HepG2 (cell line): ENCODE data around the gene PPP2R5C. TPM values are rescaled to one million over a fixed set of nuclear protein-coding genes. Genes with fewer than 3 reads are reported as not detected.

Experiments used
- AGO1 ChIP-seq: fragments of 200-400 bp; formaldehyde crosslinking; IDR thresholded peaks from 2 replicates; pipeline ENCODE4 v1.6.1; 2017; ENCODE audit warnings: mild to moderate bottlenecking, low read depth, low read length, moderate library complexity; ENCODE audit not compliant: poor library complexity, severe bottlenecking
- BCL6 ChIP-seq: IDR thresholded peaks from 2 replicates; pipeline ENCODE4 v1.6.1; 2016; ENCODE audit warnings: missing genetic modification reagents, missing compliant biosample characterization
- CENPT ChIP-seq: sonication (generic); formaldehyde crosslinking; IDR thresholded peaks from 2 replicates; pipeline ENCODE4 v1.8.0; 2022; ENCODE audit warnings: low read depth, mild to moderate bottlenecking, moderate library complexity, missing genetic modification reagents
- HOXA3 ChIP-seq: sonication (generic); formaldehyde crosslinking; IDR thresholded peaks from 2 replicates; pipeline ENCODE4 v1.5.0; 2020; ENCODE audit warnings: missing genetic modification reagents
- NFIB ChIP-seq: sonication (generic); formaldehyde crosslinking; IDR thresholded peaks from 2 replicates; pipeline ENCODE4 v1.9.0; 2021; ENCODE audit warnings: missing genetic modification reagents, mild to moderate bottlenecking, borderline replicate concordance
- ONECUT2 ChIP-seq: sonication (generic); formaldehyde crosslinking; IDR thresholded peaks from 2 replicates; pipeline ENCODE4 v1.4.0; 2020; ENCODE audit warnings: missing genetic modification reagents
- PTBP1 ChIP-seq: fragments of 200-400 bp; formaldehyde crosslinking; IDR thresholded peaks from 2 replicates; pipeline ENCODE4 v1.6.1; 2018; ENCODE audit warnings: low read length, low read depth; ENCODE audit not compliant: poor library complexity, severe bottlenecking
- SIN3B ChIP-seq: fragments of 150-350 bp; IDR thresholded peaks from 2 replicates; pipeline ENCODE4 v1.6.1; 2014; ENCODE audit warnings: low read length
- SRSF1 ChIP-seq: fragments of 200-400 bp; formaldehyde crosslinking; optimal IDR thresholded peaks from 2 replicates; pipeline ENCODE3; 2017; ENCODE audit warnings: mild to moderate bottlenecking, low read depth, low read length, moderate library complexity
- TCF12 ChIP-seq, 2 experiments: fragments of 450-650 bp in 1 of 2; sonication (generic) in 1 of 2; formaldehyde crosslinking in 1 of 2; IDR thresholded peaks; 2 replicates each; pipeline versions ENCODE4 v1.6.1 to v1.8.0; 2017 to 2022; ENCODE audit warnings: antibody characterized with exemption in 1 of 2, mild to moderate bottlenecking in 1 of 2, missing genetic modification reagents in 1 of 2, moderate library complexity in 1 of 2
- ZFP36L1 ChIP-seq: sonication (generic); formaldehyde crosslinking; IDR thresholded peaks from 2 replicates; pipeline ENCODE4 v1.8.0; 2022; ENCODE audit warnings: mild to moderate bottlenecking, missing genetic modification reagents, moderate library complexity
- ZSCAN22 ChIP-seq: sonication (generic); formaldehyde crosslinking; IDR thresholded peaks from 2 replicates; pipeline ENCODE4 v1.4.0; 2020; ENCODE audit warnings: mild to moderate bottlenecking, missing genetic modification reagents
- polyA plus RNA-seq, 8 experiments: library from polyadenylated mRNA; depleted of rRNA in 3 of 8; stranded (reverse) in 7 of 8; unstranded in 1 of 8; fragments of >200 nt; fragmentation: Illumina TruSeq in 4 of 8; extraction: Trizol in 4 of 8; gene quantifications; 2 replicates each; pipeline versions ENCODE4 v1.2.1 to v1.2.3, GENCODE V29; 2011 to 2016; ENCODE audit warnings: low read depth in 4 of 8, missing spikeins in 1 of 8, mixed read lengths in 1 of 8; ENCODE audit not compliant: insufficient read depth in 1 of 8
- total RNA-seq, 5 experiments: library from RNA; depleted of rRNA; stranded (reverse); fragments of >200 nt; fragmentation: Illumina TruSeq; extraction: Trizol; gene quantifications; 2 replicates each; pipeline ENCODE4 v1.2.3, GENCODE V29; 2016; ENCODE audit warnings: low read depth in 1 of 5
- TF ChIP-seq, protein P1 (sequence below), 2 experiments: fragments of 450-650 bp in 1 of 2; sonication (generic) in 1 of 2; formaldehyde crosslinking in 1 of 2; IDR thresholded peaks; 2 replicates each; pipeline versions ENCODE4 v1.6.1 to v1.8.0; 2016 to 2022; ENCODE audit warnings: antibody characterized with exemption in 1 of 2, mild to moderate bottlenecking in 1 of 2, missing genetic modification reagents in 1 of 2
- TF ChIP-seq, protein P2 (sequence below): sonication (generic); formaldehyde crosslinking; IDR thresholded peaks from 2 replicates; pipeline ENCODE4 v1.4.0; 2020; ENCODE audit warnings: missing genetic modification reagents
- TF ChIP-seq, protein P3 (sequence below): sonication (generic); formaldehyde crosslinking; IDR thresholded peaks from 2 replicates; pipeline ENCODE4 v1.4.0; 2020; ENCODE audit warnings: missing genetic modification reagents, mild to moderate bottlenecking, borderline replicate concordance
- TF ChIP-seq, protein P4 (sequence below), 2 experiments: fragments of 450-650 bp in 1 of 2; sonication (generic) in 1 of 2; formaldehyde crosslinking; IDR thresholded peaks; 2 replicates each; pipeline versions ENCODE4 v1.5.0 to v1.8.0; 2020 to 2022; ENCODE audit warnings: mild to moderate bottlenecking in 1 of 2, missing genetic modification reagents in 1 of 2

Gene PPP2R5C
- total and polyA plus RNA-seq, 2 of the 13 experiments (the other 11 are each of a cell fraction or from before 2014, with no cell fraction given) = 74.3 to 78.5 TPM

DNA sequence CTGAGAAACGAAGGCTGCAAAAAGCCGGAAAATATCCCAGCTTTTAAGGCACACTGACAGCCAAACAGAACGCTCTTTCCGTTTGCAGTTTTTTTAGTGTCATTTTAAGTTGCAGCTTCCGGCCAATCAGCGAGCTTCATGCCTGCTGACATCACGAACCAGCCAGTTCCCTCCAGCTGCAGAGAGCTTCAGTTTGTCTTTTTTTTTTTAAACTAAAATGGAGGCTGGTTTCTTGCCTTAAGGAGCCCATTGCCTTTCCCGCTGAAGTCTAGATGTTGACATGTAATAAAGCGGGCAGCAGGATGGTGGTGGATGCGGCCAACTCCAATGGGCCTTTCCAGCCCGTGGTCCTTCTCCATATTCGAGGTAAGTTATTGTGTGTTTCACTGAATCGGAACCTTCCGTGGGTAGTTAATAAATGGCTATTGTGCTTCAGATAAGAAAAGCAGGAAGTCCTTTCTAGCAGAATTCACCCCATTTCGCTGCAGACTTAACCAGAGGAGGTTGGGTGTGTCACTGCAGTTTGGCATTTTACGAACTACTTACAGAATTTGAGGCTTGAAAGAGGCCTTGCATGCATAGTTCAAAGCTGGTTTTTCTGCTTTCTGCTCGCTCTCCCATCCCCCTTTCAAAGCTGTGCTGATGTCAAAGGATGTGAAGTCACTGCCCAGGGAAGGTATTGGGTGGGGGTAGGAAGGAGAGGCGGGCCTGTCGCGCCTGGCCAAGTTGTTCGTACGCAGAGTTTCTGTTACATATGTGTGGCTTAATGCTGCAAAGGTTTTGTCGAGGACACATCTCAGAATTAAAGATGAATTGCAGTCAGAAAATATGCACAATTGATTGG lies 48.4 kb downstream of the PPP2R5C start (continued):
- no peak for TF ChIP-seq CENPT (CRISPR knock-in tag)
- no peak for TF ChIP-seq ONECUT2
- TF ChIP-seq SRSF1 = no peak
- TF ChIP-seq, protein P1, sequence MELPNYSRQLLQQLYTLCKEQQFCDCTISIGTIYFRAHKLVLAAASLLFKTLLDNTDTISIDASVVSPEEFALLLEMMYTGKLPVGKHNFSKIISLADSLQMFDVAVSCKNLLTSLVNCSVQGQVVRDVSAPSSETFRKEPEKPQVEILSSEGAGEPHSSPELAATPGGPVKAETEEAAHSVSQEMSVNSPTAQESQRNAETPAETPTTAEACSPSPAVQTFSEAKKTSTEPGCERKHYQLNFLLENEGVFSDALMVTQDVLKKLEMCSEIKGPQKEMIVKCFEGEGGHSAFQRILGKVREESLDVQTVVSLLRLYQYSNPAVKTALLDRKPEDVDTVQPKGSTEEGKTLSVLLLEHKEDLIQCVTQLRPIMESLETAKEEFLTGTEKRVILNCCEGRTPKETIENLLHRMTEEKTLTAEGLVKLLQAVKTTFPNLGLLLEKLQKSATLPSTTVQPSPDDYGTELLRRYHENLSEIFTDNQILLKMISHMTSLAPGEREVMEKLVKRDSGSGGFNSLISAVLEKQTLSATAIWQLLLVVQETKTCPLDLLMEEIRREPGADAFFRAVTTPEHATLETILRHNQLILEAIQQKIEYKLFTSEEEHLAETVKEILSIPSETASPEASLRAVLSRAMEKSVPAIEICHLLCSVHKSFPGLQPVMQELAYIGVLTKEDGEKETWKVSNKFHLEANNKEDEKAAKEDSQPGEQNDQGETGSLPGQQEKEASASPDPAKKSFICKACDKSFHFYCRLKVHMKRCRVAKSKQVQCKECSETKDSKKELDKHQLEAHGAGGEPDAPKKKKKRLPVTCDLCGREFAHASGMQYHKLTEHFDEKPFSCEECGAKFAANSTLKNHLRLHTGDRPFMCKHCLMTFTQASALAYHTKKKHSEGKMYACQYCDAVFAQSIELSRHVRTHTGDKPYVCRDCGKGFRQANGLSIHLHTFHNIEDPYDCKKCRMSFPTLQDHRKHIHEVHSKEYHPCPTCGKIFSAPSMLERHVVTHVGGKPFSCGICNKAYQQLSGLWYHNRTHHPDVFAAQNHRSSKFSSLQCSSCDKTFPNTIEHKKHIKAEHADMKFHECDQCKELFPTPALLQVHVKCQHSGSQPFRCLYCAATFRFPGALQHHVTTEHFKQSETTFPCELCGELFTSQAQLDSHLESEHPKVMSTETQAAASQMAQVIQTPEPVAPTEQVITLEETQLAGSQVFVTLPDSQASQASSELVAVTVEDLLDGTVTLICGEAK (IDR thresholded peaks at IDR 0.05) = no peak
- TF ChIP-seq, protein P1 (CRISPR knock-in tag; IDR thresholded peaks at IDR 0.05) = peak; percentile 69
- TF ChIP-seq SIN3B = 0 out of 2 replicates have a peak, but pooled peaks have one; percentile 45
- TF ChIP-seq, protein P2, sequence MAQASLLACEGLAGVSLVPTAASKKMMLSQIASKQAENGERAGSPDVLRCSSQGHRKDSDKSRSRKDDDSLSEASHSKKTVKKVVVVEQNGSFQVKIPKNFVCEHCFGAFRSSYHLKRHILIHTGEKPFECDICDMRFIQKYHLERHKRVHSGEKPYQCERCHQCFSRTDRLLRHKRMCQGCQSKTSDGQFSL (CRISPR knock-in tag) = no peak
- TF ChIP-seq, protein P3, sequence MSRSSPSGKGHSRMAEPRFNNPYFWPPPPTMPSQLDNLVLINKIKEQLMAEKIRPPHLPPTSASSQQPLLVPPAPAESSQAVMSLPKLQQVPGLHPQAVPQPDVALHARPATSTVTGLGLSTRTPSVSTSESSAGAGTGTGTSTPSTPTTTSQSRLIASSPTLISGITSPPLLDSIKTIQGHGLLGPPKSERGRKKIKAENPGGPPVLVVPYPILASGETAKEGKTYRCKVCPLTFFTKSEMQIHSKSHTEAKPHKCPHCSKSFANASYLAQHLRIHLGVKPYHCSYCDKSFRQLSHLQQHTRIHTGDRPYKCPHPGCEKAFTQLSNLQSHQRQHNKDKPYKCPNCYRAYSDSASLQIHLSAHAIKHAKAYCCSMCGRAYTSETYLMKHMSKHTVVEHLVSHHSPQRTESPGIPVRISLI (CRISPR knock-in tag) = peak; percentile 95
- no peak for TF ChIP-seq NFIB (CRISPR knock-in tag)
- peak; percentile 83 for TF ChIP-seq HOXA3 (CRISPR knock-in tag)
- no peak for TF ChIP-seq TCF12 (IDR thresholded peaks at IDR 0.05)
- no peak for TF ChIP-seq TCF12 (CRISPR knock-in tag; IDR thresholded peaks at IDR 0.05)
- peak; percentile 21; the same call in 1 of the 2 replicates for TF ChIP-seq BCL6
- no peak for TF ChIP-seq PTBP1
- no peak for TF ChIP-seq ZSCAN22 (CRISPR knock-in tag)
- no peak for TF ChIP-seq AGO1
- TF ChIP-seq ZFP36L1 (CRISPR knock-in tag) = no peak
- TF ChIP-seq, protein P4, sequence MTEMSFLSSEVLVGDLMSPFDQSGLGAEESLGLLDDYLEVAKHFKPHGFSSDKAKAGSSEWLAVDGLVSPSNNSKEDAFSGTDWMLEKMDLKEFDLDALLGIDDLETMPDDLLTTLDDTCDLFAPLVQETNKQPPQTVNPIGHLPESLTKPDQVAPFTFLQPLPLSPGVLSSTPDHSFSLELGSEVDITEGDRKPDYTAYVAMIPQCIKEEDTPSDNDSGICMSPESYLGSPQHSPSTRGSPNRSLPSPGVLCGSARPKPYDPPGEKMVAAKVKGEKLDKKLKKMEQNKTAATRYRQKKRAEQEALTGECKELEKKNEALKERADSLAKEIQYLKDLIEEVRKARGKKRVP (CRISPR knock-in tag; IDR thresholded peaks at IDR 0.05) = 0 out of 4 replicates have a peak, but pooled peaks of 1 of the 2 experiments have one; percentile 30
